SK-N-MC (cell line): ENCODE data around the gene AHRR.

Source experiments
- DNase-seq: peaks from one replicate; pipeline ENCODE4 v3.0.0-alpha.2; 2011; ENCODE audit warnings: low read depth, low spot score
- H3K27ac ChIP-seq: fragments of 200-600 bp; sonication (generic); 2 replicates; pipeline ENCODE4 v1.5.1; 2016; ENCODE audit warnings: mixed run types
- H3K36me3 ChIP-seq: fragments of 200-600 bp; sonication (generic); 2 replicates; pipeline ENCODE4 v1.6.1; 2017; ENCODE audit warnings: antibody characterized with exemption, low read length, mixed read lengths; ENCODE audit not compliant: insufficient read depth
- H3K4me3 ChIP-seq: fragments of 200-600 bp; sonication (generic); 2 replicates; pipeline ENCODE4 v1.5.1; 2016
- H3K9ac ChIP-seq: fragments of 200-600 bp; sonication (generic); 2 replicates; pipeline ENCODE4 v1.8.0; 2017; ENCODE audit warnings: mixed run types, mixed read lengths; ENCODE audit not compliant: insufficient read length
- H3K9me3 ChIP-seq: fragments of 200-600 bp; sonication (generic); 2 replicates; pipeline ENCODE4 v1.6.1; 2017; ENCODE audit warnings: low read depth, mild to moderate bottlenecking, antibody characterized with exemption, low read length, moderate library complexity, mixed read lengths
- EZH2 ChIP-seq: fragments of 200-600 bp; sonication (generic); IDR thresholded peaks from one replicate; pipeline ENCODE4 v1.6.1; 2017; ENCODE audit warnings: antibody characterized with exemption
- FOXP2 ChIP-seq: optimal IDR thresholded peaks from 2 replicates; pipeline ENCODE3; 2011; ENCODE audit warnings: mild to moderate bottlenecking, moderate library complexity; ENCODE audit not compliant: insufficient read depth; ENCODE audit errors: extremely low read length, control extremely low read depth
- POLR2AphosphoS5 ChIP-seq: IDR thresholded peaks from 2 replicates; pipeline ENCODE4 v1.6.1; 2012; ENCODE audit warnings: mild to moderate bottlenecking, low read depth, low read length, borderline replicate concordance

Gene AHRR

GRCh38 chr5:479566-480319 is 158.2 kb downstream of the AHRR start:
- no peak for TF ChIP-seq EZH2
- no peak for DNase-seq
- no peaks in the 10 kb centered on the region for H3K36me3 ChIP-seq
- no peak overlapping the region for H3K4me3 ChIP-seq
- no peak overlapping the region for H3K9ac ChIP-seq
- no peaks in the 10 kb centered on the region for H3K9me3 ChIP-seq
- no peak overlapping the region for H3K27ac ChIP-seq

DNA sequence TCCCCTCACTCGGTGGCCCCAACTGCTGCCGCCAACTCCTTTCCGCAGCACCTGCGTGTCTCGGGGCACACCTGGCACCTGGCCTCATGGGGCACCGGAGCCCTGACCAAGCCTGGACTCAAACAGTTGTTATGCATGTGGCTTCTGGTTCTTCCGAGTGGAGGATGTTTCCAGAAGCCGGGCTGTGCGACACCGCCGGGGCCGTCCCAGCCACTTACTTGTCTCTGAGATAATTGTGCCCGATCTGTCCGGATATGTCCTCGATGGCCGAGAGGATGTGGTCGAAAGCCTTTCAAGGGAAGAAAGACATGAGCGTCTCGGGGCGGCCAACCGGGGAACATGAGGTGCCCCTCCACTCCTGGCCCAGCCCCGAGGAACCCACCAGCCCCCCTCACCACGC is 159.8 kb downstream of the AHRR start:
- DNase-seq = no peak
- no peak overlapping the region for H3K27ac ChIP-seq
- H3K36me3 ChIP-seq = no peaks in the 10 kb centered on the region
- TF ChIP-seq POLR2AphosphoS5 (no peak), FOXP2 (no peak), EZH2 (no peak)
- H3K9ac ChIP-seq = no peak overlapping the region
- H3K4me3 ChIP-seq = no peak overlapping the region
- H3K9me3 ChIP-seq = no peaks in the 10 kb centered on the region

DNA sequence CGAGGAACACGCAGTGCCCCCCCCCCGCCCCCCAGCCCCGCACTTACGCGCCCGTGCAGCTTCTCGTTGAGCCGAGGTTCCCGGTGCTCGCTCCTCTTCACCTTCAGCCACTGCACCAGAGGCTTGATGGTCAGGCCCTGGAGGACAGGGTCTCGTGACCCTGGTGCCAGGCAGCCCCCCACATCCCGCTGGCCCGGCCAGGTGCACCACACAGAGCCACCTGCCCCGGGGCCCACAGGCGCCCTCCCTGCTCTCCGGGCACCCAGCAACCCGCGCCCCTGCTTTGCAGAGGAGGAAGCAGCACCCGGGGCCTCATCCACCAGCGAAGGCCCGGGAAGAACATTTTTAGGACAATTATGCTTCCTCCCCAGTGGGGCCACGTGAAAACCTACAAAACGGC is 160.5 kb downstream of the AHRR start:
- Histone ChIP-seq H3K4me3 (no peak overlapping the region), H3K36me3 (no peaks in the 10 kb centered on the region), H3K9me3 (no peaks in the 10 kb centered on the region), H3K27ac (no peak overlapping the region), H3K9ac (no peak overlapping the region)
- DNase-seq = no peak
- no peak for TF ChIP-seq POLR2AphosphoS5
- no peak for TF ChIP-seq EZH2

- H3K36me3 ChIP-seq = no peaks in the 10 kb centered on the region
- H3K9ac ChIP-seq = no peak overlapping the region
- no peak overlapping the region for H3K27ac ChIP-seq
- H3K9me3 ChIP-seq = no peaks in the 10 kb centered on the region
- DNase-seq = no peak
- no peak for TF ChIP-seq POLR2AphosphoS5
- H3K4me3 ChIP-seq = no peak overlapping the region
These were observed 161.0 kb downstream of the AHRR start for GRCh38 chr5:482506-482905.

DNA sequence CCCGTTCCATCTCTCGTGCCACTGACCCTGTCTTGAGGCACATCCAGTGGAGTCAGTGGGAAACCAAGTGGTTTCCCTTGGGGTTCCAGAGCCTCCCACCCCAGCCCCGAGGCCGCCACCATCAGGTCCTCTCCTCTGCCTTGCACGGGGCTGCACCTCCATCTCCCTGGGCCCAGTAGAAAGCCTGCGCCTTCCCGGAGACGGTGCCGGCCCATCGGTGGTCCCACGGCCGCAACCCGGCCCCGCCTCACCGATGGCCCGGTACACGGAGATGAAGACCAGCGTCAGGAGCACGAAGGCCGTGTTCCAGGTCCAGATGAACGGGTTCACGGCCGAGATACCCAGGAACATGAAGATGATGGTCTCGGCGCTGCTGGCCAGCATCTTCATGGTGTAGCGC is 161.5 kb downstream of the AHRR start:
- no peak for DNase-seq
- H3K9me3 ChIP-seq = no peaks in the 10 kb centered on the region
- H3K9ac ChIP-seq = no peak overlapping the region
- no peak overlapping the region for H3K4me3 ChIP-seq
- H3K27ac ChIP-seq = no peak overlapping the region
- H3K36me3 ChIP-seq = no peaks in the 10 kb centered on the region
- TF ChIP-seq POLR2AphosphoS5 = no peak
- TF ChIP-seq FOXP2 = no peak
- TF ChIP-seq EZH2 = no peak

GRCh38 chr5:483434-484140 is 162.1 kb downstream of the AHRR start:
- no peak for DNase-seq
- Histone ChIP-seq H3K27ac (no peak overlapping the region), H3K4me3 (no peak overlapping the region), H3K36me3 (no peaks in the 10 kb centered on the region), H3K9ac (no peak overlapping the region), H3K9me3 (no peaks in the 10 kb centered on the region)
- TF ChIP-seq EZH2 = no peak
- TF ChIP-seq FOXP2 = no peak
- no peak for TF ChIP-seq POLR2AphosphoS5

- H3K9me3 ChIP-seq = no peaks in the 10 kb centered on the region
- TF ChIP-seq EZH2 = no peak
- TF ChIP-seq POLR2AphosphoS5 = no peak
- TF ChIP-seq FOXP2 = no peak
These were observed 163.0 kb downstream of the AHRR start for GRCh38 chr5:484556-484955.

GRCh38 chr5:485113-485945 is 163.8 kb downstream of the AHRR start:
- no peak overlapping the region for H3K9ac ChIP-seq
- no peaks in the 10 kb centered on the region for H3K36me3 ChIP-seq
- no peak overlapping the region for H3K27ac ChIP-seq
- H3K4me3 ChIP-seq = no peak overlapping the region
- no peaks in the 10 kb centered on the region for H3K9me3 ChIP-seq
- no peak for DNase-seq
- TF ChIP-seq FOXP2 (no peak), POLR2AphosphoS5 (no peak), EZH2 (no peak)

More at GRCh38 chr5:484556-484955, 163.0 kb downstream of the AHRR start:
- H3K27ac ChIP-seq = no peak overlapping the region
- no peak overlapping the region for H3K4me3 ChIP-seq
- no peaks in the 10 kb centered on the region for H3K36me3 ChIP-seq
- no peak for DNase-seq
- H3K9ac ChIP-seq = no peak overlapping the region
